ENCODE results near the gene COPS7B. TPM values are rescaled to one million over a fixed set of nuclear protein-coding genes. Genes with fewer than 3 reads are reported as not detected.

The COPS7B gene
- total RNA-seq, 3 donors from 2014 or later: 25.4 to 34.1 (median 29.4) TPM

DNA sequence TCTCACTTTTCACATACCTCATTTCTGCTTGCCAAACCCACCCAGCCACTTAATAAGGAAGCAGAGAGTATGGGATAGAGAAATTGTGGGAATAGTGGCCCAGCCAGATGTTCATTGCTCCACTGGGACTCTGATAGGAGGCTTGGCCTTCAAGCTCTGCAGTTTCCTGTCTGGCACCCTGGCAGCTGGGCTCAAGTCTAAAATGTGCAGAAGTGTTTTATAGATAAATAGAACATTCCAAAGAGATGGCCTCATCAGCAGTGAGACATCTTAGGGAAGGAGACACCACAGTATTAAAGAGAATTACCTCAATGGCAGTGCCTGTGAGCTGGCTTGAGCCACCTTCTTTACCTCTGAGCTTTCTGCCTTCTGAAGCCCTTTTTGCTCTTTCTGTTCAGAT is 24.7 kb downstream of the COPS7B start:
- Histone ChIP-seq H3K4me1 (ENCODE audit: low read depth) (no peaks in the 10 kb centered on the region), H3K9me3 (peaks cover 7% of the 10 kb centered on the region), H3K4me3 (no peak overlapping the region), H3K36me3 (ENCODE audit: low read depth) (peaks cover 5% of the 10 kb centered on the region)
- intact Hi-C loops (cut with DNase I, micrococcal nuclease): no loop called here
- TF ChIP-seq, protein P1, sequence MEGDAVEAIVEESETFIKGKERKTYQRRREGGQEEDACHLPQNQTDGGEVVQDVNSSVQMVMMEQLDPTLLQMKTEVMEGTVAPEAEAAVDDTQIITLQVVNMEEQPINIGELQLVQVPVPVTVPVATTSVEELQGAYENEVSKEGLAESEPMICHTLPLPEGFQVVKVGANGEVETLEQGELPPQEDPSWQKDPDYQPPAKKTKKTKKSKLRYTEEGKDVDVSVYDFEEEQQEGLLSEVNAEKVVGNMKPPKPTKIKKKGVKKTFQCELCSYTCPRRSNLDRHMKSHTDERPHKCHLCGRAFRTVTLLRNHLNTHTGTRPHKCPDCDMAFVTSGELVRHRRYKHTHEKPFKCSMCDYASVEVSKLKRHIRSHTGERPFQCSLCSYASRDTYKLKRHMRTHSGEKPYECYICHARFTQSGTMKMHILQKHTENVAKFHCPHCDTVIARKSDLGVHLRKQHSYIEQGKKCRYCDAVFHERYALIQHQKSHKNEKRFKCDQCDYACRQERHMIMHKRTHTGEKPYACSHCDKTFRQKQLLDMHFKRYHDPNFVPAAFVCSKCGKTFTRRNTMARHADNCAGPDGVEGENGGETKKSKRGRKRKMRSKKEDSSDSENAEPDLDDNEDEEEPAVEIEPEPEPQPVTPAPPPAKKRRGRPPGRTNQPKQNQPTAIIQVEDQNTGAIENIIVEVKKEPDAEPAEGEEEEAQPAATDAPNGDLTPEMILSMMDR (IDR thresholded peaks at IDR 0.05): no peak
- ATAC-seq (no peak), DNase-seq (no peak)

DNA sequence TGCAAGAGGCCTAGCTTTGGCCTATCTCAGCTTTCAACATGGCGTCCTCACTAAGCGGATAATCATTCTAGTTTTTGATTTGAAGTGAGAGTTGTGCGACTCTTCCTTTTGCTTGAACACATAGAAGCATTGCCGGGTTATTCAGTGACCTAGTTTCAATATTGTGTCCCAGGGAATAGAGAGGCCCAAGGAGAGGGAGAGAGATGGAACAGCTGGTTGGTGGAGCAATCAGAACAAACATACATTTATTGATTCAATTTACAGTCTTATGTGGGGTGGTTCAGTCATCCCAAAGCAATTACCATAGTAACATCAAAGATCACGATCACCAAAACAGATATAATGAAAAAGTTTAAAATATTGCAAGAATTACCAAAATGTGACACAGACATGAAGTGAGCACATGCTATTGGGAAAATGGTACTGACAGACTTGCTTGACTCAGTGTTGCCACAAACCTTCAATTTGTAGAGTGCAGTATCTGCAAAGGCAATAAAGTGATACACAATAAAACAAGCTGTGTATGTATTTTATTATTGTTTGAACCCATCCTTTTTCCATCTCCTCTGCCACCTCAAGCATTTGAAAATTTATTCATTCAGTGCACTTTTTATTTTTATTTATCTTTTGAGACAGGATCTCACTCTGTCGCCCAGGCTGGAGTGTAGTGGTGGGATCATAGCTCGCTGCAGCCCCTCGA is 30.2 kb downstream of the COPS7B start:
- no peaks in the 10 kb centered on the region for H3K36me3 ChIP-seq (ENCODE audit: low read depth)
- peaks cover 7% of the 10 kb centered on the region for H3K9me3 ChIP-seq
- ATAC-seq (peak; percentile 85), DNase-seq (peak in 1 of 3 donors; percentile 10)
- intact Hi-C loops (cut with DNase I, micrococcal nuclease): no loop called here
- TF ChIP-seq, protein P1 (IDR thresholded peaks at IDR 0.05): no peak
- no peaks in the 10 kb centered on the region for H3K4me1 ChIP-seq (ENCODE audit: low read depth)
- H3K4me3 ChIP-seq: no peak overlapping the region

DNA sequence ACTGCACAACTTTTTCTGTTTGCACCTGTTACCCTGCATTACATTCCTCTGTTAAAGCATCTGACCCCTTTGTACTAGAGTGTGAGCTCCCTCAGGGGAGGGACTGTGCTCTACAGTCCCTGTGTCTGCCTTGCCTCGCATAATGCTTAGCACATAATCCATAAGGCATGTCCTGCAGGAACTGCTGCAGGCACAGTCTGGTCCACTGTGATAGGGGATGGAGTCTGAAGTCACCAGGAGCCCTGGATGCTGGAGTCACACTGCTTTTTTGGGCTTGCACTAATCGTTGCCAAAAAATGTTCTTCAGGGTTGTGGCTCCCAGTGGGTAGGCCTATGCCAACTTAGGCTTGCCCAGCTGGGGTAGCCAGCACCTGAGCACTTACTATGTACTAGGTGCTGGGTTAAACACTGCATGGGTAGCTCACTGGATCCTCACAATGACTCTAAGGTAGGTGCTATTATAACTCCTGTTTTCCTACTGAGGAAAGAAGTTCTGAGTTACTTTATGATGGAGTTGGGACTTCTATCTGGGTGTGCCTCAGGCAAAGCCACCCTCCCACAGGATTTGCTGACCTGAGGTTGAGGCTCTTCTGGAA is 33.3 kb downstream of the COPS7B start:
- no peaks in the 10 kb centered on the region for H3K4me1 ChIP-seq (ENCODE audit: low read depth)
- H3K4me3 ChIP-seq: no peak overlapping the region
- peaks cover 7% of the 10 kb centered on the region for H3K9me3 ChIP-seq
- intact Hi-C loops (cut with DNase I, micrococcal nuclease): no loop called here
- TF ChIP-seq, protein P1 (IDR thresholded peaks at IDR 0.05): no peak
- no peaks in the 10 kb centered on the region for H3K36me3 ChIP-seq (ENCODE audit: low read depth)
- DNase-seq (no peak), ATAC-seq (peak; percentile 18)

GRCh38 chr2:231820786-231821303 is 34.6 kb downstream of the COPS7B start:
- no peak for DNase-seq
- Histone ChIP-seq H3K9me3 (no peaks in the 10 kb centered on the region), H3K4me3 (no peak overlapping the region), H3K4me1 (ENCODE audit: low read depth) (no peaks in the 10 kb centered on the region), H3K36me3 (ENCODE audit: low read depth) (no peaks in the 10 kb centered on the region)
- intact Hi-C loops (cut with DNase I, micrococcal nuclease): no loop called here
- ATAC-seq: no peak
- TF ChIP-seq, protein P1 (IDR thresholded peaks at IDR 0.05): no peak

GRCh38 chr2:231821908-231822307 is 35.7 kb downstream of the COPS7B start:
- no peak overlapping the region for H3K4me3 ChIP-seq
- ATAC-seq (no peak), DNase-seq (no peak)
- intact Hi-C loops (cut with DNase I, micrococcal nuclease): no loop called here
- TF ChIP-seq, protein P1 (IDR thresholded peaks at IDR 0.05): no peak
- H3K36me3 ChIP-seq (ENCODE audit: low read depth): no peaks in the 10 kb centered on the region
- no peaks in the 10 kb centered on the region for H3K4me1 ChIP-seq (ENCODE audit: low read depth)
- H3K9me3 ChIP-seq: no peaks in the 10 kb centered on the region
